DMS53 (cell line): ENCODE measurements around the gene LNPK.
"Not testable (repeated sequence)": the region's sequence is repeated elsewhere in the genome, so short reads cannot be mapped to it uniquely, and the experiment has no call there.

Source experiments
- DNase-seq: peaks from one replicate; lab custom pipeline; 2025; lab: John Stamatoyannopoulos, UW

LNPK gene

GRCh38 chr2:175904035-175904434 is 98.0 kb downstream of the LNPK start:
- no peak for DNase-seq

GRCh38 chr2:175903384-175903936 is 98.6 kb downstream of the LNPK start:
- no peak for DNase-seq

GRCh38 chr2:175895957-175896356 is 106.1 kb downstream of the LNPK start:
- DNase-seq, result not testable (repeated sequence)

- no peak for DNase-seq
These were observed 110.0 kb downstream of the LNPK start for GRCh38 chr2:175892046-175892445.

- no peak for DNase-seq
These were observed 111.3 kb downstream of the LNPK start for GRCh38 chr2:175890636-175891242.

- DNase-seq, result no peak
These were observed 112.3 kb downstream of the LNPK start for GRCh38 chr2:175889701-175890302.

- DNase-seq, result peak; percentile 22
These were observed 114.3 kb downstream of the LNPK start for GRCh38 chr2:175887776-175888175.

- DNase-seq, result no peak
These were observed 117.2 kb downstream of the LNPK start for GRCh38 chr2:175884697-175885393.

- DNase-seq, result peak; percentile 44
These were observed 118.4 kb downstream of the LNPK start for GRCh38 chr2:175883586-175884194.

GRCh38 chr2:175879679-175880078 is 122.4 kb downstream of the LNPK start:
- no peak for DNase-seq

GRCh38 chr2:175877845-175878544 is 124.1 kb downstream of the LNPK start:
- no peak for DNase-seq

- DNase-seq, result no peak
These were observed 127.8 kb downstream of the LNPK start for GRCh38 chr2:175874291-175874690.
